Natural killer cell (primary cell): ENCODE results near the gene EIF2S2. TPM values are rescaled to one million over a fixed set of nuclear protein-coding genes. Genes with fewer than 3 reads are reported as not detected.
A peak's percentile ranks its signal among the peaks of the same experiment; 100 is the strongest.

Experiments used
- ATAC-seq, 3 donors: fragments of 150-1000 bp in 2 of 3; fragments of 200-7000 bp in 1 of 3; cut with Tn5 transposase; 1 replicate in 1 of 3; 2 replicates in 2 of 3; pipeline ENCODE4 v1.10.0; 2021; ENCODE audit warnings: mild to moderate bottlenecking in 2 of 3, moderate library complexity in 2 of 3
- DNase-seq, 2 donors: peaks; one replicate each; pipeline versions ENCODE4 v3.0.0 to v3.0.0-alpha.2; 2013 to 2021; ENCODE audit warnings: mixed read lengths in 1 of 2
- H3K27ac ChIP-seq: one replicate; pipeline ENCODE4 v1.5.1; 2013; ENCODE audit warnings: mild to moderate bottlenecking, low read length
- H3K27me3 ChIP-seq: one replicate; pipeline ENCODE4 v1.6.1; 2013; ENCODE audit warnings: low read length; ENCODE audit not compliant: control insufficient read depth, insufficient read depth
- H3K36me3 ChIP-seq: one replicate; pipeline ENCODE4 v1.6.1; 2013; ENCODE audit warnings: low read length; ENCODE audit not compliant: control insufficient read depth, insufficient read depth
- H3K4me1 ChIP-seq: one replicate; pipeline ENCODE4 v1.6.1; 2013; ENCODE audit warnings: low read length; ENCODE audit not compliant: control insufficient read depth, insufficient read depth
- H3K4me3 ChIP-seq: one replicate; pipeline ENCODE4 v1.5.1; 2013; ENCODE audit warnings: low read length
- H3K9me3 ChIP-seq: one replicate; pipeline ENCODE4 v1.6.1; 2013; ENCODE audit warnings: low read length; ENCODE audit not compliant: control insufficient read depth, insufficient read depth
- H3K27ac Mint-ChIP-seq, 2 donors: one replicate each; pipeline ENCODE4 v1.8.0; 2022; ENCODE audit warnings: mild to moderate bottlenecking in 2 of 2, mixed read lengths in 2 of 2, moderate library complexity in 1 of 2
- H3K27me3 Mint-ChIP-seq, 2 donors: one replicate each; pipeline ENCODE4 v1.8.0; 2022; ENCODE audit warnings: low read depth in 2 of 2, mixed read lengths in 2 of 2
- H3K36me3 Mint-ChIP-seq: one replicate; pipeline ENCODE4 v1.8.0; 2022; ENCODE audit warnings: mixed read lengths
- H3K4me1 Mint-ChIP-seq, 2 donors: one replicate each; pipeline ENCODE4 v1.8.0; 2022; ENCODE audit warnings: mixed read lengths in 2 of 2
- H3K4me3 Mint-ChIP-seq: one replicate; pipeline ENCODE4 v1.8.0; 2022; ENCODE audit warnings: mild to moderate bottlenecking, moderate library complexity, mixed read lengths
- H3K9me3 Mint-ChIP-seq, 2 donors: one replicate each; pipeline ENCODE4 v1.8.0; 2022; ENCODE audit warnings: mixed read lengths in 2 of 2
- CTCF ChIP-seq: fragments of 200-600 bp; IDR thresholded peaks from one replicate; pipeline ENCODE4 v1.8.0; 2022; ENCODE audit warnings: antibody characterized with exemption
- WGBS: methylation state at CpG from one replicate; pipeline ENCODE4 v1.1.7; 2013; ENCODE audit warnings: missing lambda C conversion rate; ENCODE audit not compliant: insufficient coverage; 5-methylcytosine and 5-hydroxymethylcytosine counted together
- intact Hi-C: fragments of 100-400 bp; cut with micrococcal nuclease; formaldehyde crosslinking; loops from one replicate; pipeline ENCODE4 v1.14.2; 2022
- total RNA-seq, 4 donors: library from RNA; stranded (reverse); fragments of 120-200 nt in 1 of 4; gene quantifications; one replicate each; pipeline versions ENCODE4 v1.2.3 to v1.2.4, GENCODE V29; 2013 to 2022

The EIF2S2 gene
- total RNA-seq, 3 donors from 2014 or later (not counting 1 experiment from before 2014, with no cell fraction given), result 17.6 to 20.0 (median 17.6) TPM

- Mint-ChIP-seq H3K27ac (peak overlapping the region in 1 of 2 donors; percentile 59), H3K9me3 (no peaks in the 10 kb centered on the region), H3K27me3 (no peaks in the 10 kb centered on the region), H3K4me3 (no peak overlapping the region), H3K4me1 (peaks cover 9 to 15% of the 10 kb centered on the region in 2 donors), H3K36me3 (peaks cover 6% of the 10 kb centered on the region)
- 93% methylated on average over 3 of the region's 3 CpGs for WGBS
- ATAC-seq (no peak), DNase-seq (no peak)
- Histone ChIP-seq H3K4me3 (no peak overlapping the region), H3K4me1 (no peaks in the 10 kb centered on the region), H3K36me3 (peaks cover 85% of the 10 kb centered on the region), H3K27ac (no peak overlapping the region), H3K27me3 (no peaks in the 10 kb centered on the region), H3K9me3 (no peaks in the 10 kb centered on the region)
- TF ChIP-seq CTCF, result no peak
- intact Hi-C loops, result no loop called here
These were observed 13.5 kb downstream of the EIF2S2 start for GRCh38 chr20:34098570-34098969.

GRCh38 chr20:34096699-34097444 is 15.2 kb downstream of the EIF2S2 start:
- H3K27me3 Mint-ChIP-seq, result no peaks in the 10 kb centered on the region
- Histone ChIP-seq H3K27me3 (no peaks in the 10 kb centered on the region), H3K4me1 (no peaks in the 10 kb centered on the region), H3K9me3 (no peaks in the 10 kb centered on the region), H3K36me3 (peaks cover 83% of the 10 kb centered on the region), H3K4me3 (no peak overlapping the region), H3K27ac (no peak overlapping the region)
- H3K36me3 Mint-ChIP-seq, result peaks cover 17% of the 10 kb centered on the region
- H3K4me3 Mint-ChIP-seq, result no peak overlapping the region
- H3K27ac Mint-ChIP-seq, result peak overlapping the region; percentile 42 to 43
- no peaks in the 10 kb centered on the region for H3K9me3 Mint-ChIP-seq
- ATAC-seq (no peak), DNase-seq (no peak)
- WGBS, result 93% methylated on average over 6 of the region's 9 CpGs
- TF ChIP-seq CTCF, result no peak
- intact Hi-C loops, result no loop called here
- peaks cover 9 to 19% of the 10 kb centered on the region in 2 donors for H3K4me1 Mint-ChIP-seq

GRCh38 chr20:34095825-34096224 is 16.2 kb downstream of the EIF2S2 start:
- H3K27me3 Mint-ChIP-seq, result no peaks in the 10 kb centered on the region
- no peak for TF ChIP-seq CTCF
- Histone ChIP-seq H3K4me3 (no peak overlapping the region), H3K4me1 (no peaks in the 10 kb centered on the region), H3K36me3 (peaks cover 82% of the 10 kb centered on the region), H3K27me3 (no peaks in the 10 kb centered on the region), H3K9me3 (no peaks in the 10 kb centered on the region), H3K27ac (no peak overlapping the region)
- intact Hi-C loops, result no loop called here
- ATAC-seq (no peak), DNase-seq (no peak)
- H3K4me3 Mint-ChIP-seq, result no peak overlapping the region
- peaks cover 10 to 19% of the 10 kb centered on the region in 2 donors for H3K4me1 Mint-ChIP-seq
- peak overlapping the region in 1 of 2 donors; percentile 43 for H3K27ac Mint-ChIP-seq
- H3K36me3 Mint-ChIP-seq, result peaks cover 17% of the 10 kb centered on the region
- H3K9me3 Mint-ChIP-seq, result no peaks in the 10 kb centered on the region

- Mint-ChIP-seq H3K36me3 (peaks cover 17% of the 10 kb centered on the region), H3K4me3 (no peak overlapping the region), H3K4me1 (peaks cover 9 to 16% of the 10 kb centered on the region in 2 donors), H3K27me3 (no peaks in the 10 kb centered on the region), H3K27ac (peak overlapping the region; percentile 67 to 70), H3K9me3 (no peaks in the 10 kb centered on the region)
- no peak for TF ChIP-seq CTCF
- Histone ChIP-seq H3K27ac (no peak overlapping the region), H3K4me1 (no peaks in the 10 kb centered on the region), H3K4me3 (no peak overlapping the region), H3K36me3 (peaks cover 86% of the 10 kb centered on the region), H3K9me3 (no peaks in the 10 kb centered on the region), H3K27me3 (no peaks in the 10 kb centered on the region)
- intact Hi-C loops, result no loop called here
- WGBS, result 100% methylated on average over 2 of the region's 2 CpGs
- no peak for DNase-seq
- ATAC-seq, result no peak
These were observed 18.1 kb downstream of the EIF2S2 start for GRCh38 chr20:34093895-34094294.
